Stomach (tissue), 9 donors: Measurements from ENCODE around the gene RALGAPA2. TPM values are rescaled to one million over a fixed set of nuclear protein-coding genes. Genes with fewer than 3 reads are reported as not detected.
A peak's percentile ranks its signal among the peaks of the same experiment; 100 is the strongest.

Experiments used
- DNase-seq, 2 donors: peaks; one replicate each; pipeline versions ENCODE4 v3.0.0 to v3.0.0-alpha.2; 2013 to 2019
- H3K27ac ChIP-seq, 5 donors: fragments of 200-600 bp in 4 of 5; sonication (generic) in 4 of 5; one replicate each; pipeline ENCODE4 v1.5.1; 2013 to 2019; ENCODE audit warnings: mild to moderate bottlenecking in 1 of 5, moderate library complexity in 1 of 5
- H3K27me3 ChIP-seq, 3 donors: fragments of 200-600 bp; sonication (generic); one replicate each; pipeline ENCODE4 v1.5.1; 2017 to 2019; ENCODE audit warnings: mixed run types in 1 of 3
- H3K36me3 ChIP-seq, 4 donors: fragments of 200-600 bp; sonication (generic); 1 replicate in 3 of 4; 2 replicates in 1 of 4; pipeline ENCODE4 v1.5.1; 2016 to 2019
- H3K4me1 ChIP-seq, 4 donors: fragments of 200-600 bp; sonication (generic); one replicate each; pipeline ENCODE4 v1.5.1; 2016 to 2019
- H3K4me3 ChIP-seq, 4 donors: fragments of 200-600 bp; sonication (generic) in 3 of 4; one replicate each; pipeline ENCODE4 v1.5.1; 2016 to 2019; ENCODE audit warnings: mild to moderate bottlenecking in 1 of 4
- H3K9me3 ChIP-seq, 4 donors: fragments of 200-600 bp; sonication (generic); one replicate each; pipeline ENCODE4 v1.5.1; 2016 to 2019
- CTCF ChIP-seq, 7 experiments: fragments of 450-650 bp in 4 of 7; fragments of 200-600 bp in 3 of 7; sonication (generic) in 3 of 7; IDR thresholded peaks; one replicate each; pipeline ENCODE4 v1.5.1; 2016 to 2019; ENCODE audit warnings: antibody characterized with exemption in 7 of 7, control low read depth in 2 of 7, mild to moderate bottlenecking in 1 of 7
- EP300 ChIP-seq: sonication (generic); formaldehyde crosslinking; IDR thresholded peaks from one replicate; pipeline ENCODE4 v1.6.1; 2017; ENCODE audit warnings: antibody characterized with exemption
- POLR2A ChIP-seq, 4 donors: fragments of 450-650 bp; IDR thresholded peaks; one replicate each; pipeline ENCODE4 v1.6.1; 2016; ENCODE audit warnings: antibody characterized with exemption in 4 of 4, control low read depth in 2 of 4, mild to moderate bottlenecking in 1 of 4, moderate library complexity in 1 of 4
- POLR2AphosphoS5 ChIP-seq, 3 donors: sonication (generic); formaldehyde crosslinking; IDR thresholded peaks; one replicate each; pipeline ENCODE4 v1.6.1; 2016; ENCODE audit warnings: antibody characterized with exemption in 3 of 3
- WGBS, 5 donors: extraction: QIAGEN DNeasy Blood & Tissue Kit in 3 of 5; methylation state at CpG; one replicate each; pipeline versions ENCODE4 v1.1.5 to v1.1.7; 2013 to 2018; 5-methylcytosine and 5-hydroxymethylcytosine counted together
- intact Hi-C: fragments of 100-400 bp; cut with DNase I; formaldehyde crosslinking; loops from one replicate; pipeline ENCODE4 v1.15.1; 2023; ENCODE audit warnings: low total_unique reads
- polyA plus RNA-seq, 3 donors: library from polyadenylated mRNA; stranded (reverse); fragments of 200-250 nt; gene quantifications; one replicate each; pipeline ENCODE4 v1.2.3, GENCODE V29; 2013
- total RNA-seq, 5 donors: library from RNA; depleted of rRNA; stranded (reverse); fragments of >200 nt; gene quantifications; one replicate each; pipeline versions ENCODE4 v1.1.0 to v1.2.3, GENCODE V29; 2014 to 2016
- donor health status: healthy with polysubstance abuse.
- donor health status: Bipolar disorder and iron deficiency.
- donor health status: healthy.

The RALGAPA2 gene
- total and polyA plus RNA-seq, 8 donors: 4.3 to 159 (median 48.7) TPM

GRCh38 chr20:20413810-20414281 lies 298.6 kb downstream of the RALGAPA2 start:
- no peaks in the 10 kb centered on the region for H3K27me3 ChIP-seq
- no peak for TF ChIP-seq EP300
- TF ChIP-seq CTCF (IDR thresholded peaks at IDR 0.05): no peak
- TF ChIP-seq POLR2AphosphoS5 (IDR thresholded peaks at IDR 0.05): no peak
- no peak for TF ChIP-seq POLR2A (IDR thresholded peaks at IDR 0.05)
- H3K27ac ChIP-seq: no peak overlapping the region
- no peak overlapping the region for H3K4me3 ChIP-seq
- peaks cover 0 to 41% (median 27%) of the 10 kb centered on the region in 4 donors for H3K36me3 ChIP-seq
- H3K4me1 ChIP-seq: peaks cover 0 to 22% (median 12%) of the 10 kb centered on the region in 4 donors
- 92 to 94% (median 93%) methylated on average over 19 to 21 of the region's 21 CpGs for WGBS, 5 donors
- peak in 1 of 2 donors; percentile 27 for DNase-seq
- no peaks in the 10 kb centered on the region for H3K9me3 ChIP-seq
- intact Hi-C loops: no loop called here

GRCh38 chr20:20412750-20413149 lies 299.7 kb downstream of the RALGAPA2 start:
- TF ChIP-seq EP300: no peak
- no peak for TF ChIP-seq POLR2AphosphoS5 (IDR thresholded peaks at IDR 0.05)
- no peak for TF ChIP-seq POLR2A (IDR thresholded peaks at IDR 0.05)
- no peak for TF ChIP-seq CTCF (IDR thresholded peaks at IDR 0.05)
- H3K4me1 ChIP-seq: peaks cover 0 to 28% (median 16%) of the 10 kb centered on the region in 4 donors
- no peaks in the 10 kb centered on the region for H3K9me3 ChIP-seq
- H3K36me3 ChIP-seq: peaks cover 0 to 31% (median 18%) of the 10 kb centered on the region in 4 donors
- H3K27me3 ChIP-seq: no peaks in the 10 kb centered on the region
- WGBS, 5 donors: 72 to 86% (median 76%) methylated on average over 9 of the region's 9 CpGs
- H3K4me3 ChIP-seq: no peak overlapping the region
- intact Hi-C loops: no loop called here
- no peak overlapping the region for H3K27ac ChIP-seq
- no peak for DNase-seq

GRCh38 chr20:20411836-20412235 lies 300.6 kb downstream of the RALGAPA2 start:
- Histone ChIP-seq H3K4me1 (peaks cover 0 to 31% (median 16%) of the 10 kb centered on the region in 4 donors), H3K36me3 (peaks cover 0 to 29% (median 16%) of the 10 kb centered on the region in 4 donors), H3K9me3 (no peaks in the 10 kb centered on the region), H3K27me3 (no peaks in the 10 kb centered on the region), H3K4me3 (no peak overlapping the region), H3K27ac (no peak overlapping the region)
- TF ChIP-seq EP300 (no peak), CTCF (IDR thresholded peaks at IDR 0.05) (no peak), POLR2A (IDR thresholded peaks at IDR 0.05) (no peak), POLR2AphosphoS5 (IDR thresholded peaks at IDR 0.05) (no peak)
- 91 to 93% (median 93%) methylated on average over 17 of the region's 17 CpGs for WGBS, 5 donors
- intact Hi-C loops: no loop called here
- no peak for DNase-seq

- H3K27ac ChIP-seq: no peak overlapping the region
- DNase-seq: no peak
- peaks cover 0 to 29% (median 14%) of the 10 kb centered on the region in 4 donors for H3K36me3 ChIP-seq
- no peak overlapping the region for H3K4me3 ChIP-seq
- no peak for TF ChIP-seq EP300
- TF ChIP-seq POLR2A (IDR thresholded peaks at IDR 0.05): no peak
- TF ChIP-seq POLR2AphosphoS5 (IDR thresholded peaks at IDR 0.05): no peak
- TF ChIP-seq CTCF (IDR thresholded peaks at IDR 0.05): no peak
- WGBS, 5 donors: 81 to 86% (median 83%) methylated on average over 12 of the region's 12 CpGs
- peaks cover 0 to 31% (median 16%) of the 10 kb centered on the region in 4 donors for H3K4me1 ChIP-seq
- H3K27me3 ChIP-seq: no peaks in the 10 kb centered on the region
- H3K9me3 ChIP-seq: no peaks in the 10 kb centered on the region
- intact Hi-C loops: no loop called here
These were observed 301.0 kb downstream of the RALGAPA2 start for GRCh38 chr20:20411402-20411801.
